Activated CD4-positive, alpha-beta T cell treated with anti-CD3 and anti-CD28 coated beads, Interleukin-2, amount 50 U/mL, for 4 hours (primary cell): ENCODE measurements around the gene IER3.

Experiments used
- DNase-seq, 2 experiments: peaks; one replicate each; pipeline ENCODE4 v3.0.0-alpha.2; 2020

IER3 gene, protein sequence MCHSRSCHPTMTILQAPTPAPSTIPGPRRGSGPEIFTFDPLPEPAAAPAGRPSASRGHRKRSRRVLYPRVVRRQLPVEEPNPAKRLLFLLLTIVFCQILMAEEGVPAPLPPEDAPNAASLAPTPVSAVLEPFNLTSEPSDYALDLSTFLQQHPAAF

DNA sequence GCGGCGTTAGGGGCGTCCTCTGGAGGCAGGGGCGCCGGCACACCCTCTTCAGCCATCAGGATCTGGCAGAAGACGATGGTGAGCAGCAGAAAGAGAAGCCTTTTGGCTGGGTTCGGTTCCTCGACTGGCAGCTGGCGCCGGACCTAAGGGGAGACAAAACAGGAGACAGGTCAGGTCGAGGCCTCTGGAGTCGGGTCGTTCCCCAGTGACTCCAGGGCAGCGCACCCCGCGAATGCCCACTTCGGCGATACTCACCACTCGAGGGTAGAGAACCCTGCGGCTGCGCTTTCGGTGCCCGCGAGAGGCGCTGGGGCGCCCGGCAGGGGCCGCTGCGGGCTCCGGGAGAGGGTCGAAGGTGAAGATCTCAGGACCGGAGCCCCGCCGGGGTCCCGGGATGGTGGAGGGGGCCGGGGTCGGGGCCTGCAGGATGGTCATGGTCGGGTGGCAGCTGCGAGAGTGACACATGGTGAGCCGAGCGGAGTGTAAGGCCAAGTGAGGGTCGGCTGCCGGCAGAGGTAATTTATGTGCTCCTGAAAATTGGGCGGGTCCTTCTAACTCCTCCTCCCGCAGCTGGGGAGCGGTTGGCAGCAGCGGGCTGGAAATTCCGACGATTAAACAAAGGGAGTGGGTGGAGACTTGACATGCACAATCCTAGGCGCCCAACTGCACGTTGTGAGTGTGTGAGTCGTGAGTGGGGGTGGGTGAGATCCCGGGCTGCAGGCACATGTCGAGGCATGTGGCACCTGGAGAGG, at the start of gene IER3:
Gene IER3 (minus strand): TSS at position 494 of the 752 bp plus-strand sequence. CDS start 29 bp downstream, at position 465.
- peak; percentile 87 to 88 for DNase-seq

DNA sequence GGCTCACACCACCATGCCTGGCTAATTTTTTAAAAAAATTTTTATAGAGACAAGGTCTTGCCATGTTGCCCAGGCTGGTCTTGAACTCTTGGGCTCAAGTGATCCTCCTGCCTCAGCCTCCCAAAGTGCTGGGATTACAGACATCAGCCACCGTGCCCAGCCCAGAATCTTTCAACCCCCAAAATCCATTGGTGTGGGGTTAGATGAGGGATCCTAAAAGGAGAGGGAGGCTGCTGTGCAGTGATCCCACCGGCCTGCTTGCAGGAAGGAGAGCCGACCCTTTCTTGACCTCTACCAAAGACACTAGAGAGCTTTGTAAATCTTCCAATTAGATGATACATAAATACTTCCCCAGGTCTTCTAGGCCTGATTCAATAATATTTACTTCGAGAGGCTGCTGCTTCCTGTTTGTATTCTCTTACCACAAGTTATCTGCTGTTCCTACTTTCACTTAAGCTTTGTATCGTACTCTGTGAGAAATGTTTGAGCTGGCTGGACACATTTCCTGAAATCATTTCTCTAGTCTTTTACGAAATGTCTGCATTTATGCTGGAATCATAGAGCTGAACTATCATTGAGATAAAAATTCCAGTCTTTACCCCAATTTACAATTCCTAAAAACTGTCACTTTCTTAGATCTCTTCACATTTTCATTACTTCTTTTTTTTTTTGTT, 49.3 kb upstream of the IER3 start:
- DNase-seq, result no peak

DNA sequence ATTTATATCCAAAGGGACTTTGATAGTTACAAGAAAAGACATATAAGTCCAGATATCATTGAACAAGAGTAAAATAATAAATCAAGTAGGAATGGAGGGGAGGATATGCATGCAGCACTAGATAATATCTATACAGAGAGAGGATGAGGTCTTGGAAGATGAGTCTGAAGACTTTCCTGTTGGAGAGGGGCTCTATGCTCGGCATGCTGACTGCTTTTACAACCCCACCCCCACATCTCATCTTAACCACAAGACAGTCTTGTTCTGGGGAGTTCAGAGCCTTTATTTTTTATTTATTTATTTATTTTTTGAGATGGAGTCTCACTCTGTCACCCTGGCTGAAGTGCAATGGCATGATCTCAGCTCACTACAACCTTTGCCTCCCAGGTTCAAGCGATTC, 48.4 kb upstream of the IER3 start:
- no peak for DNase-seq

DNA sequence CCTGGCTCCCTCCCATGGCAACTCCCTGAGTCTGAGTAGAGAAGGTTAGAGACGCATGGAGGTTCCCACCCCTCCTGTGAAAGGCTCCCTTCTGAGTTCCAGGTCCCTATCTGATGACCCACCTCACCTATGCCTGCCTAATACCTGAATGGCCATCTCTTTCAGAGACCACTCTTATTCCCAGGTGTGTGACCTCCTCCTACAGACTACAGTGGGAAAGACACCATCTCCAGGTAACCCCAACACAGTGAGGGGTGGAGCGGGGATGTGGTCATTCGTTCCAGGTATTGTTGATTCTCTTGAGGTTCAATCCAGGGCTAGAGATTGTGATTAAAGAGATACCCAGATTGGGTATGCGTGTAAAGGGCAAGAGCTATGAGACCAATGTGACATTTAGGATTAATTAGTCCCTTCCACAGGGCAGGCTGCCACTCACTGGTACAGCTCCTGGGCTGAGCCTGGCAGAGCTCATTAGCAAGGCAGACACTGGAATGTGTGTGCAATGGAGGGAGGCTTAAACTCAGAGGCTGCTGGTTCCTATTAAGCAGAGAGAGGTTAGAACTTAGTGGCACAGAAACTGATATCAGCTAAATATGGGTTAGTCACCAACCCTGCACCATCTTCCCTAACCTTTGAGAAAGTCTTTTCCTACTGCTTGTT, 46.5 kb upstream of the IER3 start:
- no peak for DNase-seq

DNA sequence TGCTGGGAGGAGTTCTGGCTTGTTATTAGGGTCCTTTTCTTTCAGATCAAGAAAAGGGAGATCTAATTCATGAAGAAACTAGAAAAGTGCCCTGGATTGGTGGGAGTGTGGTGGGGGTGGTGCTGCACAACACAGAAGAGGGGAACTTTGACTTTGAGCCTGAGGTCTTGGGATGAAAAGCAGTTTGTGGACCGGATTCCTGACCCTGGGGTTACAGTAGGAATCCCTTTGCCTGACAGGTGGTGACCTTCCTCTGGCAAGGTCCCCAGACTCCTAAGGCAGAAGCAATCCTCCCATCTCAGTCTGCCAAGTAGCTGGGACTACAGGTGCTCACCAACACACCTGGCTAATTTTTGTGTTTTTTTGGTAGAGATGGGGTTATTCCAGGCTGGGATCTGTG, 45.3 kb upstream of the IER3 start:
- DNase-seq, result no peak

DNA sequence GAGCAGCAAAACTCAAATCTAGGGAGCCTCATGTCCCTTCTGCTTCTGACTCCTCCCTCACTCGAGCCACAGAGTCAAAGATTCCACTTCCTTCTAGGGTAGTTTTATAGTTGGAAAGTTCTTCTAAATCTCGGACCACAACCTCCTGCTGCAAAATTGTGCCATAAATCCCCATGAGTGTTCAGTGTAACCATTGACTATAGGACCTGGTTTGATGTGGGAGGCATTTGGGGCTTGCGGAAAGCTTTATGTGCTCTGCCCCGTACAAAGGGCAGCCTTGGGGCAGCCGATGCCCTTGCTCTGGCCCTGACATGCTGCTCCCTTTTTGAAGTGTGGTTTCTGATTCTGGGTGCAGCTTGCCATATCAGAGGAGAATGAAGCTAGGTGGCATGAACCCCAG, 43.6 kb upstream of the IER3 start:
- no peak for DNase-seq

DNA sequence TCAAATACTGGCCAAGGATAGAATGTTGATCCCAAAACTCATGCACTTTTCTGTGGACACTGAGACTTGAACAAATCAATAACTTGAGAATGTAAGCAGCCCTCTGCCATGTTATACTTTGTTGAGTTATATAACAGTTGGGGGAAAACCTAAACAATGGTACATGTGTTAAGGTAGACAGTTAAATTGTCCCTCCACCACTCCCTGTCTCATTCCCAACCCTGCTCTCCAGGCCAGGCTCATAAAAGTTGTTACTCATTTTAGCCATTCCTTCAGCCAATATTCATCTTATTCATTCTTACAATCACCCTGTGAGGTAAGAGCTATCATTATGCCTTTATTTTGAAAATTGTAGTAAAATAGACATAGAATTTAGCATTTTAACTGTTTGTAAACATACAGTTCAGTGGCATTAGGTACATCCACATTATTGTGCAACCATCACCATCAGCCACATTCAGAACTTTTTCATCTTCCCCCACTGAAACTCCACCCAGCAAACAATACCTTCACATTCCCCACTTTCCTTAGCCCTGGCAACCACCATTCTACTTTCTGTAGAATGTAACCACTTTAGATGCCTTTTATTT, 38.2 kb upstream of the IER3 start:
- DNase-seq, result no peak

DNA sequence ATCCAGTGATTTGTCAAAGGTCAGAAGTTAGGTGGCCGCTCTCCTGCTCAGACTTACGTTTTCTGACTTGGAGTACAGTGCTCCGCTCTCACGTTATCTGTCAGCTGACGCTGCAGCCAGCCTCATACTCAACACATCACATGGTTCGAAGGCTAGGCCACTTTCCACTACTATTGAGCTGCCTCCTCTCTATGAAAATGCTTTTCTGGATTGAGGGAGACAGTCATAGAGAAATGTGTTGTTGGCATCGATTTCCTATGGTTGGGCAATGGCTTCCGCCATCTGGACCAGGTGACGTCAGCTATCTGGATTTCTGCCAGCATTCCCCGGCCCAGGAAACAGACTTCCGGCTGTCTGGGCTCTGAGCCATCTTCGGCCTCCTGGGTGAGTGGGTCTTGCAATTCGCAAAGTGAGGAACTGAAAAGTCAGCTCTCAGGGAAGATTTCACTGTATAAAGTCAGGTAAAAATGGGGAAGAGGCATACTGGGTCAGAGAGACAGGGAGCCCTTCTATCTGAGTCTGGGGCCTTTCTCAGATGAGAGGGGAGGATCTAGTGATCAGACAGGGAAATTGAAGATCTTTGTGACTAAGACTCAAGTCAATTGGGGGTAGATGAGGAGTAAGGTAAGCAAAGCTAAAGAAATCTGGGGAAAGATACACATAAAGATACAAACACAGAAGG, 37.5 kb upstream of the IER3 start:
- DNase-seq, result peak in 1 of 2 experiments; percentile 19

DNA sequence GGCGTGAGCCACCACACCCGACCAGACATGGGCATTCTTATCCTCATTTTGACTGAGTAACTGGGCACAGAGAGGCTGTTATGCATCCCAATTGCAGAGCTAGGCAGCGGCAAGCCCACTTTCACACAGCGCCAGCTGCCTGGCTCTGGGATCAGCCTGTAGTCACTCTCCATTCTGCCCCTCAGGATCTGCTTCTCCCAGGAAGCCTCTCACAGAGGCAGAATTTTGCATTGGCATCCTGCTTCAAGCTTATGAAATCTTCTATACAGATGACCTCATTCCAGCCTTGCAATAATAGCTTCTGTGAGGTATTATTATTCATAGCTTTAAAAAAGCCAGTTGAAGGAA, 37.0 kb upstream of the IER3 start:
- DNase-seq, result no peak

DNA sequence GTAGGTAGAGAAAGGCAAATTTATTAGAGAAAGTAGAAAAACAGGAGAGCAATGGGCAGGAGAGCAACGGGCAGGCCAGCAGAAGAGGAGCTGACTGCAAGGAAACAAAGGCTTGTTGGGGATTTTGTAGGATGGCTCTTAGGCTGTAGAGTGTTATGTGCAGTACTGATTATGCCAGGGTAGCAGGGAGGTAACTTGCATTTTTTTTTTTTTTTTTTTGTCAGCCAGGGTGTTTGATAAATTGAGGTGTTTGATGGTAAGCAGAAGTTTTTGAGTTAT, 36.2 kb upstream of the IER3 start:
- DNase-seq, result no peak

DNA sequence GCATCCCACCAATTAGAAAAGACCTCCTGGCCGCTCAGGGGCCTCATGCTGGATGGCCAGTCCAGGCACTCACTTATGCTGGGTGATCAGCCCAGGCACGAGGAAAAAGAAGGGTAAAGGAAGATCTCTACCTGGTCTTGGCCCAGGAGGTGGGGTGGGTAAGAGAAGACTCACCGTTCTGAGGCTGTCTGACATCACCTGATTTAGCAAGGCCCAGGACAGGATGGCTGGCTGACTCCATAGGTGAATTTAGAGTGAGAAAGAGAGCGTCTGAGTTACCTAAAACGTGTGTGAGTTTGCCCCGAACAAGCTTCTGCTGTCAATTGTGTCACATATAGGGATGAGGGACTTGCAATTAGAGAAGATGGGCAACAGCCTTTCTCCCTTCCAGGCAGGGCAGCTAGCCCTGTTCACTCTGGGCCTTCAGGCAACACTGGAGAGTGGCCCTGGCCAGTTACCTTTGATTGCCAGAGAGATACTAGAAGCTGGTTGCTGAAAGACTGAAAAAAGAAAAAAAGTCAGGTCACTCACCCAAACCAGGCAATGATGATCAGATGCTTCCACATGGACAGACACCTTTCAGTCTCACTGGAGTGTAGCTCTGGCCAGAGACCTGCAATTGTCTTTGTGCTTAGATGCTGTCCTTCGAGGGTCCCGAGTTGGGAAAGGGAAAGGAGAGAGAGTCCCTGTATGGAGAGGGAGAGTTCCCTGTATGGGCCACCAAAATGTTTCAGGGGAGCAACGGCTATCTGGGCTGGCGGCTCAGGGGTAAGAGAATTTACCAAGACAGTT, 35.7 kb upstream of the IER3 start:
- no peak for DNase-seq

DNA sequence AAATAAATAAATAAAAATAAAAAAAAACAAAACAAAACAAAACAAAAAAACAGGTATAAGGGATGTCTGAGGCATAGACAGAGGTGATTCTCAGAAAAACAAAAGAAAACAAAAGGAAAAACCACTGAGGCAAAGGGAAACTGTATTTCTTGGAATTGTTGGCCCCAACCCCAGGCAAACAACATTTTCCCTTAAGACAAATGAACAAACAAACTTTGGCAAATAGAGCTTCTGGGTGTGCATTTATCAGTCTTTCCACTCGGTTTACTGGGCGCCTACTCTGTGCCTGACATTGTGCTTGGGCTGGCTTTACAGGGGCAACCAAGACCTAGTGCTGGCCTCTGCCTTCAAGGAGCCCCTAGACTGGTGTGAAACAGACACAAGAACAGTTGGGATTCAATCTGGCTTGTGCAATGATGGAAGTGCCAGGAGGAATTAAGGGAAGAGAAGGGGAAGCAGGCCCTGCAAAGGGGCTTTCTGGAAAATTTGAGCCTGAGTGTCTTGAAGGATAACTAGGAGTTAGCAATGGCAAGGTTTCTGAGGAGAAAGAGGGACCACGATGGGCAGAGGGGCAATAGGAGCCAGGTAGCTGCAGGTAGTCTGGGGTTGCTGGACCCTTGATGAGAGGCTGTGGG, 33.8 kb upstream of the IER3 start:
- DNase-seq, result no peak

DNA sequence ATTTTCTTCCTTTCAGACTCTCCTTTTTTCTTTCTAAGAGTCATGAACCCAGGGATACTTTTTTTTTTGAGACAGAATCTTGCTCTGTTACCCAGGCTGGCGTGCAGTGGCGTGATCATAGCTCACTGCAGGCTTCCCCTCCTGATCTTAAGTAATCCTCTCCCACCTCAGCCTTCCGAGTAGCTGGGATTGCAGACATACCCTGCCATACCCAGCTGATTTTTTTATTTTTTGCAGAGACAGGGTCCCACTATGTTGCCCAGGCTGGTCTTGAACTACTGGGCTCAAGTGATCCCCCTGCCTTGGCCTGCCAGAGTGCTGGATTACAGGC, 32.8 kb upstream of the IER3 start:
- no peak for DNase-seq

DNA sequence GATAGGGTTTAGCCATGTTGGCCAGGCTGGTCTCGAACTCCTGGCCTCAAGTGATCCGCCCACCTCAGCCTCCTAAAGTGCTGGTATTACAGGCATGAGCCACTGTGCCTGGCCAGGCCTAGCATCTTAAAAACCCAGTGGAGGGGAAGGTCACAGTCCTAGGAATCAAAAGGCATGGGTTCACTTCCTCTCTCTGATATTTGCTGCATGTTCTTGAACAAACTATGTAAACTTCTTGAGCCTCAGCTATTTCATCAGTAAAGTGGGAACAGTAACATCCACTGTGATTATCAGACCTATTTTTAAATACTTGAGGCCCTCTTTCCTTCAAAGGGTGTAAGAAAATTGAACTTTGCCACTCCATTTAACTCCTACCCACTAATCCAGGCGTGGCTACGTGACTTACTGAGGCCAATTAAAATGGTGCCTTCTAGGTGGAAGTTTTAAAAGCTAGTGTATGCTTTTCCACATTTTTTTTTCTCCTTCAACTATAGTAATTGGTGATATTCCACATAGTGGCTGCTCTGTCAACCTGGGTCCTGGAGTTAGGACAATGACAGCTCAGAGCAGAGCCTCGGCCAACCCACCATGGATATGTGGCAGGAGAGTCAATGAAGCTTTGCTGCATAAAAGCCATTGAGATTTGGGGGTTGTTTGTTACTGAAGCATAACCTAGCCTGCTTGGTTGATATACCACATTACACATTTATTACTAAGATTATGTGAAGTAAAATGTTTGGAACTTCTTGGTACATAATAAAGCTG, 32.2 kb upstream of the IER3 start:
- no peak for DNase-seq

DNA sequence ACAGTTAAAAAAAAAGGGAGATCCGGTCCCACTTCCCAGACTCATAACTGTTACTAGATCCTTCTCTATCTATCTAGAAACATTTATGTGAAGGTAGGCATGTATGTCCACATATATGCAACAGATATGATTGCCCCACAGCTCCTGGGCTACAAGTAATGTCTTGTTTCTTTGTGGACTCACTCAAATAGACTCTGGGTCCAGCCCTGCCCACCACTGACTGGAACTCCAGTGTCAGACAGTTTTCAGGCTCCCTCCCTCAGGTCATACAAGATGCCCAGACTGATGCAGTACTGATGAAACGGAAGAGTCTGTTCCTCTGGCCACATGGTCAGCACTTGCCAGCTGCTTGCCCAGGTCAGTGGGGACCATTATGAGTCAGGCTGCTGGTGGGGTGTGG, 30.8 kb upstream of the IER3 start:
- no peak for DNase-seq

DNA sequence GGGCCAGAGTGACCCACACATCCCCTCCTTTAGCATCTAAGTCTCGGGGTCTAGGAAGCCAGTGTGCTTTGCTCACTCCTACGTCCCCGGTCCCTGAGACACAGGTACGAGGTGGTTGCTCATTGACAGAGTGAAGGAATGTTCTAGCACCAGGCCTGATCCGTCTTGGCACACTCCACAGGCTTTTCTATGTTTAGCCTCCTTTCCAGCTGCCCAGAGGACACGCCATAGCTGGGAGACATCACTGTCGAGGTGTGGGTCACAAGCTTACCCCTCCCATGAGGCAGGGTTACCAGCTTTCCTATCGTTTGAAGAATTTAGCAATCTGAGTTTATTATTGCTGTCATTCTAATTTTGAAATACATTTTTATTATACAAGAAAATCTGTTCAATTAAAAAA, 30.4 kb upstream of the IER3 start:
- DNase-seq, result no peak

DNA sequence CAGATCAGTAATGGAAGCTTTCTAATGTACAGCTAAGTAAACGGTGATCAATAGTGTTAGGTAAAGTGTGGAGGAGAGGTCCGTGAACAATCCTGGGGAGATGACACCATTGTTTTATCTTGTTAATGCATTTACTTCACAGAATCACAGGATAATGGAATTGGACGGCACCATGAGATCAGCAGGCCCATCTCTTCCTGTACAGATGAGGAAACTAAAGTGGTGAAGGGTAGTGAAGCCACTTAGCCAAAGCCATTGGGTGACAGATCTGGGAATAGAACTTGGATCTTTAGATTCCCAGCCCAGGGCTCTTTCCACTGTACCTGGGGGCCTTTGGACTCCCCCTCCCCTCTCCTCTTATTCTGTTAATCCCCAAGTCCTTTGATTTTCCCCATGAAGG, 26.2 kb upstream of the IER3 start:
- DNase-seq, result no peak

DNA sequence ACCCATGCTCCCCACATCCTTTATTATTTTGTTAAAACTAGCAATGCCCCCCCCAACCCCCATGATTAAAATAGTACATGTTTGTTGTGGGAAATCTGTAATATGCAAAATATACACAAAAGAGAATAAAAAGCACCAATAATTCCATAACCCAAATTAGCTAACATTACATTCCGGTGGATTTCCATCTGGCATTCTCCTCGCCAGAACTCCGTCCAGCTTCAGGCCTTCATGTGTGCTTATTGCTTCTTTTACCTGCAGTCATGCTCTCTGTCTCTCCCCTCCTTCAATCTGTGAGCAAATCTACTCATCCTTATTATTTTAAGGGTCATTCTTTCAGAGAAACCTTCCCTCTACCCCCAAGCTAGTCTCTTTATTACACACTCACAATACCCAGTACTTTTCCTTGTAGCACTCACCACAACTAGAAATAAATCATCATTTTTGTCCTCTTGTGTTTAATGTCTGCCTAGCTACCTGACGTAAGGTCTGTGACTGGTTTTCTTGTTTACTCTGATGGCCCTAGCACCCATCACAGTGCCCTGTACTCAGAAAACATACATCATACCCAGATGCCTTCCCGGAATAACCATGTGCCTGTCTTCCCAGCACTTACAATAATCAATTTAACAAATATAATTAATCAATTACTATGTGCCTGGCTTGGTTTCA, 25.6 kb upstream of the IER3 start:
- no peak for DNase-seq

DNA sequence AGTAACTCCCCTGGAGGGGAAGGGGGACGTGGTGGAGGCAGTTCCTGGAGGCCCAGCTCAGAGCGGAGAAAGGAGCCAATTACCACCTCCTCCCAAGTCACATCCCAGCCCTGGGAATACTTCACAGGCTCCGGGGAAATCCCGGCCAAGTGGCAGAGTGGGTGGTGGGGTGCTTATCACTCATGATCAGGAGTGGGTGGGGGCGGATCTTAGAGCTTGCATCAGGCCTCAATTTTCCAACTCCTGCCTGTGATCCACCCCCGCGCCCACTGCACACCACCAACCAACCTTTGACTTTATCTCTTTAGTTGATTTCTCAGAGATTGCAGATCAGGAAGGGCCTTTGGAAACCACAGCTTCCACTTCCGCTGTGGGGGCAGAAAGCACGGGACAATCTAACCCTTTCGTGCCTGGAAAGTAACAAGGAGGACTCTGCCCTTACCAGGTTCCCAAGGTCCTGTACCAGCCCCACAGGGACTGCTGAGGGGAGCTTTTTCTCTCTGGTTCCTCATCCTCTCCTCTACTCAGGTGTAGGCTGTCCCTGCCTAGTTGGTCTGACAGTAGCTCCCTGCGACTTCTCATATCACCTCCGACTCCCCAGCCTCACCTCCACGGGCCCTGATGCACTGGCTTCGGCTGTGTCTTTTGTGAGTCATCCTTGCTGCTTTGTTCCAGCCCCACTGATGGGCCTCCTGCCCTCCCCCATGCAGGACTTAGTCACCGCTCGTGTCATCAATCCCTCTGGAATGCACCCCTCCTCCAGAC, 24.9 kb upstream of the IER3 start:
- peak; percentile 78 to 85 for DNase-seq

DNA sequence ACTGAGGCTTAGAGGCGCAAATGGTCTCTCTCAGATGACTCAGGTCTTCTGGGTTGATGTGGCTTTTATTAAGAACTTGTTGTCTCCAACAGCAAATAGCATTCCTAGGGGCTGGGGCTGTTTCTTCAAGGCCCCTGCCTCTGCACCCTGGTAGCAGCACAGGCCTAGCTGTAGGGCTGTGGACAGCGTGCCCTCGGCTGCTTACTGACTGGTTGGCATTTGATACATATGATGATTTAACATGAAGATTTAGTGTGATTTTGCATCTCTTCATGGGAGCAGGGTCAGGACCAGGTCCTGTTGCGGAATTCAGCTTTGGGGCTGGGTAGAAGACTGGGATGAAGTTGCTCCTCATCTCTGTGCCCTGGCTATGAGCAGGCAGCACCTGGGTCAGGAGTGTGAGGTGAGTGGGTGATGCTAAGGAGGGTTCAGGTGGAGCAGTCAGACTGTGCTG, 24.3 kb upstream of the IER3 start:
- DNase-seq, result no peak
